ENCODE measurements around the gene TADA2A.

Gene TADA2A

GRCh38 chr17:37422971-37423625, 16.4 kb downstream of the TADA2A start:
- DNase-seq (ENCODE audit: low spot score) = no peak
- WGBS, 2 donors (ENCODE audit: extremely low coverage in 2 of 2, insufficient read length in 2 of 2, insufficient replicate concordance in 1 of 2) = no CpG with 5 or more reads among the region's 4 CpGs
- Histone ChIP-seq H3K4me3 (ENCODE audit: low read length in 2 of 2) (no peak overlapping the region), H3K79me1 (ENCODE audit: low read depth, low read length) (no peaks in the 10 kb centered on the region), H3K18ac (ENCODE audit: low read length) (no peak overlapping the region), H4K91ac (ENCODE audit: low read depth, low read length, poor library complexity) (no peak overlapping the region), H3K27me3 (ENCODE audit: control insufficient read depth in 3 of 3, insufficient read depth in 3 of 3, low read depth in 1 of 3, low read length in 3 of 3) (no peaks in the 10 kb centered on the region), H3K9ac (ENCODE audit: low read depth, low read length, poor library complexity) (no peak overlapping the region), H2BK15ac (ENCODE audit: low read length) (no peak overlapping the region), H3K36me3 (replicated peaks in 1 of 2; ENCODE audit: control insufficient read depth in 2 of 2, insufficient read depth in 2 of 2, low read length in 2 of 2) (peaks cover 4 to 90% of the 10 kb centered on the region in 2 donors), H3K27ac (replicated peaks; ENCODE audit: low read length) (no peak overlapping the region), H3K4me1 (ENCODE audit: control insufficient read depth in 2 of 2, insufficient read depth in 1 of 2, low read depth in 1 of 2, low read length in 2 of 2) (no peaks in the 10 kb centered on the region), H3K23ac (ENCODE audit: low read depth, low read length, poor library complexity) (no peak overlapping the region), H2BK120ac (ENCODE audit: low read depth, low read length) (no peak overlapping the region), H2BK12ac (ENCODE audit: low read length) (no peak overlapping the region), H3K14ac (ENCODE audit: low read length) (no peak overlapping the region), H2AK5ac (ENCODE audit: low read depth, low read length) (no peak overlapping the region), H3K4ac (ENCODE audit: low read length) (no peak overlapping the region), H4K8ac (ENCODE audit: low read depth, low read length) (no peak overlapping the region), H2BK5ac (ENCODE audit: low read length) (no peak overlapping the region), H2AFZ (ENCODE audit: low read length) (no peak overlapping the region), H3K4me2 (ENCODE audit: insufficient read depth, low read length, poor library complexity, severe bottlenecking) (no peak overlapping the region), H3K9me3 (replicated peaks in 1 of 2; ENCODE audit: control insufficient read depth in 2 of 2, insufficient read depth in 1 of 2, low read depth in 1 of 2, low read length in 2 of 2) (no peaks in the 10 kb centered on the region)

GRCh38 chr17:37425268-37425667, 18.6 kb downstream of the TADA2A start:
- Histone ChIP-seq H2AK5ac (ENCODE audit: low read depth, low read length) (no peak overlapping the region), H4K91ac (ENCODE audit: low read depth, low read length, poor library complexity) (no peak overlapping the region), H3K4ac (ENCODE audit: low read length) (no peak overlapping the region), H2BK12ac (ENCODE audit: low read length) (no peak overlapping the region), H3K27me3 (ENCODE audit: control insufficient read depth in 3 of 3, insufficient read depth in 3 of 3, low read depth in 1 of 3, low read length in 3 of 3) (no peaks in the 10 kb centered on the region), H3K4me1 (ENCODE audit: control insufficient read depth in 2 of 2, insufficient read depth in 1 of 2, low read depth in 1 of 2, low read length in 2 of 2) (no peaks in the 10 kb centered on the region), H3K36me3 (replicated peaks in 1 of 2; ENCODE audit: control insufficient read depth in 2 of 2, insufficient read depth in 2 of 2, low read length in 2 of 2) (peaks cover 8 to 89% of the 10 kb centered on the region in 2 donors), H2BK5ac (ENCODE audit: low read length) (no peak overlapping the region), H2BK120ac (ENCODE audit: low read depth, low read length) (no peak overlapping the region), H3K79me1 (ENCODE audit: low read depth, low read length) (no peaks in the 10 kb centered on the region), H3K9me3 (replicated peaks in 1 of 2; ENCODE audit: control insufficient read depth in 2 of 2, insufficient read depth in 1 of 2, low read depth in 1 of 2, low read length in 2 of 2) (no peaks in the 10 kb centered on the region), H3K18ac (ENCODE audit: low read length) (no peak overlapping the region), H4K8ac (ENCODE audit: low read depth, low read length) (no peak overlapping the region), H3K9ac (ENCODE audit: low read depth, low read length, poor library complexity) (no peak overlapping the region), H2BK15ac (ENCODE audit: low read length) (no peak overlapping the region), H3K27ac (replicated peaks; ENCODE audit: low read length) (no peak overlapping the region), H3K14ac (ENCODE audit: low read length) (no peak overlapping the region), H2AFZ (ENCODE audit: low read length) (no peak overlapping the region), H3K4me3 (ENCODE audit: low read length in 2 of 2) (no peak overlapping the region), H3K4me2 (ENCODE audit: insufficient read depth, low read length, poor library complexity, severe bottlenecking) (no peak overlapping the region), H3K23ac (ENCODE audit: low read depth, low read length, poor library complexity) (no peak overlapping the region)
- no peak for DNase-seq (ENCODE audit: low spot score)
- no CpG with 5 or more reads among the region's 1 CpG for WGBS, 2 donors (ENCODE audit: extremely low coverage in 2 of 2, insufficient read length in 2 of 2, insufficient replicate concordance in 1 of 2)

GRCh38 chr17:37429039-37429438, 22.4 kb downstream of the TADA2A start:
- no CpG with 5 or more reads among the region's 3 CpGs for WGBS, 2 donors (ENCODE audit: extremely low coverage in 2 of 2, insufficient read length in 2 of 2, insufficient replicate concordance in 1 of 2)
- no peak overlapping the region for H2BK12ac ChIP-seq (ENCODE audit: low read length)
- no peak overlapping the region for H3K27ac ChIP-seq (replicated peaks; ENCODE audit: low read length)
- H3K9ac ChIP-seq (ENCODE audit: low read depth, low read length, poor library complexity) = no peak overlapping the region
- no peak overlapping the region for H4K8ac ChIP-seq (ENCODE audit: low read depth, low read length)
- H4K91ac ChIP-seq (ENCODE audit: low read depth, low read length, poor library complexity) = no peak overlapping the region
- H2BK5ac ChIP-seq (ENCODE audit: low read length) = no peak overlapping the region
- H2AFZ ChIP-seq (ENCODE audit: low read length) = no peak overlapping the region
- H2BK15ac ChIP-seq (ENCODE audit: low read length) = no peak overlapping the region
- H2BK120ac ChIP-seq (ENCODE audit: low read depth, low read length) = no peak overlapping the region
- H3K23ac ChIP-seq (ENCODE audit: low read depth, low read length, poor library complexity) = no peak overlapping the region
- H3K36me3 ChIP-seq (replicated peaks in 1 of 2; ENCODE audit: control insufficient read depth in 2 of 2, insufficient read depth in 2 of 2, low read length in 2 of 2) = peaks cover 6 to 98% of the 10 kb centered on the region in 2 donors
- no peaks in the 10 kb centered on the region for H3K4me1 ChIP-seq (ENCODE audit: control insufficient read depth in 2 of 2, insufficient read depth in 1 of 2, low read depth in 1 of 2, low read length in 2 of 2)
- no peak overlapping the region for H3K14ac ChIP-seq (ENCODE audit: low read length)
- H3K4me2 ChIP-seq (ENCODE audit: insufficient read depth, low read length, poor library complexity, severe bottlenecking) = no peak overlapping the region
- no peak overlapping the region for H3K4ac ChIP-seq (ENCODE audit: low read length)
- no peaks in the 10 kb centered on the region for H3K79me1 ChIP-seq (ENCODE audit: low read depth, low read length)
- H2AK5ac ChIP-seq (ENCODE audit: low read depth, low read length) = no peak overlapping the region
- no peaks in the 10 kb centered on the region for H3K9me3 ChIP-seq (replicated peaks in 1 of 2; ENCODE audit: control insufficient read depth in 2 of 2, insufficient read depth in 1 of 2, low read depth in 1 of 2, low read length in 2 of 2)
- DNase-seq (ENCODE audit: low spot score) = no peak
- no peaks in the 10 kb centered on the region for H3K27me3 ChIP-seq (ENCODE audit: control insufficient read depth in 3 of 3, insufficient read depth in 3 of 3, low read depth in 1 of 3, low read length in 3 of 3)
- no peak overlapping the region for H3K4me3 ChIP-seq (ENCODE audit: low read length in 2 of 2)
- no peak overlapping the region for H3K18ac ChIP-seq (ENCODE audit: low read length)

GRCh38 chr17:37429453-37429852, 22.8 kb downstream of the TADA2A start:
- no peak overlapping the region for H3K27ac ChIP-seq (replicated peaks; ENCODE audit: low read length)
- H3K36me3 ChIP-seq (replicated peaks in 1 of 2; ENCODE audit: control insufficient read depth in 2 of 2, insufficient read depth in 2 of 2, low read length in 2 of 2) = peaks cover 6 to 98% of the 10 kb centered on the region in 2 donors
- H3K14ac ChIP-seq (ENCODE audit: low read length) = no peak overlapping the region
- H3K9ac ChIP-seq (ENCODE audit: low read depth, low read length, poor library complexity) = no peak overlapping the region
- no peaks in the 10 kb centered on the region for H3K9me3 ChIP-seq (replicated peaks in 1 of 2; ENCODE audit: control insufficient read depth in 2 of 2, insufficient read depth in 1 of 2, low read depth in 1 of 2, low read length in 2 of 2)
- H2AFZ ChIP-seq (ENCODE audit: low read length) = no peak overlapping the region
- no peak overlapping the region for H3K4ac ChIP-seq (ENCODE audit: low read length)
- no peaks in the 10 kb centered on the region for H3K27me3 ChIP-seq (ENCODE audit: control insufficient read depth in 3 of 3, insufficient read depth in 3 of 3, low read depth in 1 of 3, low read length in 3 of 3)
- H4K8ac ChIP-seq (ENCODE audit: low read depth, low read length) = no peak overlapping the region
- no CpG with 5 or more reads among the region's 1 CpG for WGBS, 2 donors (ENCODE audit: extremely low coverage in 2 of 2, insufficient read length in 2 of 2, insufficient replicate concordance in 1 of 2)
- no peaks in the 10 kb centered on the region for H3K79me1 ChIP-seq (ENCODE audit: low read depth, low read length)
- no peak overlapping the region for H3K4me3 ChIP-seq (ENCODE audit: low read length in 2 of 2)
- H2BK5ac ChIP-seq (ENCODE audit: low read length) = no peak overlapping the region
- no peak overlapping the region for H2BK12ac ChIP-seq (ENCODE audit: low read length)
- no peak overlapping the region for H3K4me2 ChIP-seq (ENCODE audit: insufficient read depth, low read length, poor library complexity, severe bottlenecking)
- no peak overlapping the region for H4K91ac ChIP-seq (ENCODE audit: low read depth, low read length, poor library complexity)
- H3K23ac ChIP-seq (ENCODE audit: low read depth, low read length, poor library complexity) = no peak overlapping the region
- no peak overlapping the region for H2AK5ac ChIP-seq (ENCODE audit: low read depth, low read length)
- no peak overlapping the region for H2BK15ac ChIP-seq (ENCODE audit: low read length)
- no peak for DNase-seq (ENCODE audit: low spot score)
- no peaks in the 10 kb centered on the region for H3K4me1 ChIP-seq (ENCODE audit: control insufficient read depth in 2 of 2, insufficient read depth in 1 of 2, low read depth in 1 of 2, low read length in 2 of 2)
- H2BK120ac ChIP-seq (ENCODE audit: low read depth, low read length) = no peak overlapping the region
- H3K18ac ChIP-seq (ENCODE audit: low read length) = no peak overlapping the region

Measured in neuronal stem cell (in vitro differentiated cells).